ENCODE data around the gene KCNK10. TPM values are rescaled to one million over a fixed set of nuclear protein-coding genes. Genes with fewer than 3 reads are reported as not detected.

KCNK10 gene
- total and polyA plus RNA-seq, 2 of the 8 experiments (the other 6 are each of a cell fraction or from before 2014, with no cell fraction given), result 0.45 to 0.63 TPM

GRCh38 chr14:88196116-88196890 is 126.8 kb downstream of the KCNK10 start (continued):
- TF ChIP-seq RBBP5 (IDR thresholded peaks at IDR 0.05; ENCODE audit: borderline replicate concordance, low read depth, low read length) (no peak), FOSL1 (IDR thresholded peaks at IDR 0.05; ENCODE audit: insufficient read depth, low read depth, low read length) (no peak), E2F6 (IDR thresholded peaks at IDR 0.05) (no peak), BRCA1 (IDR thresholded peaks at IDR 0.05; ENCODE audit: low read depth, low read length) (no peak), GABPA (IDR thresholded peaks at IDR 0.05; ENCODE audit: borderline replicate concordance, insufficient read depth, low read length) (no peak)

Measured in H1 (cell line).